HG03045 (cell line): ENCODE measurements around the gene VWF.

ENCODE experiments used
- ATAC-seq: cut with Tn5 transposase; IDR thresholded peaks from one replicate; pipeline ENCODE4 v1.9.1; 2021; ENCODE audit warnings: mild to moderate bottlenecking, moderate library complexity; ENCODE audit not compliant: unreplicated experiment

VWF gene

DNA sequence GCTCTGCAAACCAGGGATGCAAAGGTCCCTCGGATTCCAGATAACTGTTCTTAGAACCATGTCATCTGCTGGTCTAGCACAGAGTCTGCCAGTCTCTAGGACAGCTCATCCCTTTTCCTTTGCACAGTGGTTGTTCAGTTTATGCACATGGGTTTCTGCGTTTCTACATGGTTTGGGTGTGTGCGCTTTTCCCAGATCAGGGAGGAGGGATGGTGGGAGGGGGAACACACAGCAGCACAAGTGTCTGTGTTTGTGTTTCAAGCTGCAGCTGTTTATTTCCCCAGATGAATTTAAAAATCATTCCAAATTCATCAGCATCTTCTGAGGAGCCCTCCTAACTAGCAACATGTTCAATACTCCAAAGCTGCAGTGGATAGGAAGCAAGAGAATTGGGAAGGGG is 224.8 kb downstream of the VWF start:
- no peak for ATAC-seq

- ATAC-seq = no peak
Measured at GRCh38 chr12:5898874-5899273, 225.6 kb downstream of the VWF start.
